HG02798 (cell line): ENCODE results near the gene EIF4B.
A peak's percentile ranks its signal among the peaks of the same experiment; 100 is the strongest.
"Not testable (repeated sequence)": the region's sequence is repeated elsewhere in the genome, so short reads cannot be mapped to it uniquely, and the experiment has no call there.

Source experiments
- ATAC-seq: cut with Tn5 transposase; IDR thresholded peaks from one replicate; pipeline ENCODE4 v1.9.1; 2021; ENCODE audit warnings: mild to moderate bottlenecking; ENCODE audit not compliant: unreplicated experiment, poor library complexity

EIF4B gene, protein sequence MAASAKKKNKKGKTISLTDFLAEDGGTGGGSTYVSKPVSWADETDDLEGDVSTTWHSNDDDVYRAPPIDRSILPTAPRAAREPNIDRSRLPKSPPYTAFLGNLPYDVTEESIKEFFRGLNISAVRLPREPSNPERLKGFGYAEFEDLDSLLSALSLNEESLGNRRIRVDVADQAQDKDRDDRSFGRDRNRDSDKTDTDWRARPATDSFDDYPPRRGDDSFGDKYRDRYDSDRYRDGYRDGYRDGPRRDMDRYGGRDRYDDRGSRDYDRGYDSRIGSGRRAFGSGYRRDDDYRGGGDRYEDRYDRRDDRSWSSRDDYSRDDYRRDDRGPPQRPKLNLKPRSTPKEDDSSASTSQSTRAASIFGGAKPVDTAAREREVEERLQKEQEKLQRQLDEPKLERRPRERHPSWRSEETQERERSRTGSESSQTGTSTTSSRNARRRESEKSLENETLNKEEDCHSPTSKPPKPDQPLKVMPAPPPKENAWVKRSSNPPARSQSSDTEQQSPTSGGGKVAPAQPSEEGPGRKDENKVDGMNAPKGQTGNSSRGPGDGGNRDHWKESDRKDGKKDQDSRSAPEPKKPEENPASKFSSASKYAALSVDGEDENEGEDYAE

DNA sequence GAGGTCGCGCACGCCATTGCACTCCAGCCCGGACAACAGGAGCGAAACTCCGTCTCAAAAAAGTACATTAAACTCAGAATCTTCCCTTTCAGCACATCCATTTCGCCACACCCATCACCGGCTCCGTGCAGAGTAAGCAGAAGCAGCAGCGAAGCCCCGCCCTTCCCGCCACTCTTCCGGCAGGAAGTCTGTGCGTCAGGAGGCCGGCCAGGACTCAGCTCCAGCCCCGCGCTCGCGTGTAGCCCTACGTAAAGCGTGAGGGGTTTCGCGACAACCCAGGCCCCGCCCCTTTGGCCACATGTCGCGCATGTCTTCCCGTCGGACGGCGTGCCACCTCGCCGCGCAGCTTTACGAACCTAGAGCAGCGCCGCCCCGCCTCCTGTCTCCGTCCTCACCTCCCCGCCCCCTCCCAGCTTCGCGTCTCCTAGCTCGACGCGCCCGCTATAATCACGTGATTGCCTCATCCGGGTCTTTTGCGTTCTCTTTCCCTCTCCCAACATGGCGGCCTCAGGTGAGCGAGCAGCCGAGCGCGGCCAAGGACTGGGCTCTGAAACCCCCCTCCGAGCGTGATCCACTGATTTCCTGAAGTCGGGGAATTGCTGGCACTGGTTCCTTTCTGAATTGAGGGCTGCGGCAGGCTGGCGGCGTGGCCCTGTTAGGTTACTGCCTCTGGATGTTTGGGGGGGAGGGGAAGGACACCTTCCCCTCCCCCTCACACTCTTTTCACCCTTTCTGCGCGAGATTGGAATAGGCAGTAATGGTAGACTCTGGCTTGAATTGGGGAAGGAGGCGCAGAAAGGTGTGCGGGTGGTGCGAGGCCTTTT is at the start of gene EIF4B:
TSS of gene EIF4B (plus strand) at position 471 of the 824 bp plus-strand sequence. CDS start at position 499, 28 bp downstream.
- ATAC-seq, result peak; percentile 94

DNA sequence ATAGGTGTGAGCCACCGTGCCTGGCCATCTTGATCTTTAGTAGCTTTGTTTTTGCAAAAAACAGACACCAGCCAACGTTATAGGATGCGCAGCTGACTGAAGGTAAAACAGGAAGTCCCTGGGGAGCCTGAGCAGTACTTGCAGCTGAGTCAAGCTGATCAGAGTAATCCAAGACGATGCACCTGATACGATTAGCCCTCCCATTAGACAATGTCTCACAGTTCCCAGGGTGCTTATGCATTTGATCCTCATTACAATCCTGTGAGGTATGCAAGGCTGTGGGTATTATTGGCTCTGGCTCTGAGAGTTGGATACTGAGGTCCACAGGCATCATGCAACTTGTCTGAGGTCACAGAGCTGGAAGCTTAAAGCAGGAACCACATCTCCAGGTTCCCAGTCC is 49.3 kb upstream of the EIF4B start:
- ATAC-seq, result no peak

DNA sequence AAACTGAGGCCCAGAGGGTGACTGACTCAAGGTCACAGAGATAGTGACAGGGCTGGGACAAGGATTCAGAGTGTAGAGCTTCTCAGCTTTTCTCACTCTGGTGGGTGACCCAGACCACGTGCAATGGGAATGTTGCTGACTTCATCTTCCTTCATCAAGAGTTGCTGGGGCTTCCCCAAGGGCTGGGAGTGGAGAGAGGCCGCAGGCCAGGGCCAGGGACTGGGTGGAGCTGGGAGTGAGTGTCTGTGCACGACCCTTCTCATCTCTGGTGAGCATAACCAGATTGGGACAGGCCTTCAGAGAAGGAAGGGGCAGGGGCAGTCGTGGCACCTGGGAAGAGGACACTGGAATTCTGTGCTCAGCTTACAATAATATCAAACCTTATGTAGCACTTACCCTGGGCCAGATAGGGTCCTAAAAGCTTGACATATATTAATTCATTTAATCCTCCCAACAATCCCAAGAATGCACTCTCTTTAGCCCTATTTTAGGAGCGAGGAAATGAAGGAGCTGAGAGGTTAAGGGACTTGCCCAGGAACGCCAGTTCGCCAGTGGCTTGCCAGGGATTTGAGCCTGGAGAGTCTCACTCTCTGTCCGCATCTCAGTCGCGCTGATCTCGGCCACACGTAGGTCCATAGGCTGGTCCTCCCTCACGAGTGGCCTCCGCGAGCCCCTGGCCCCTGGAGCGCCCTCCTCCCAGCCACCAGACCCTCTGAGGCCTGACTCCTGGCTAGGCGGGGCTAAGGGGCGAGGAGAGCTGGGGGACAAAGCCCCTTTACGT is 41.5 kb upstream of the EIF4B start:
- ATAC-seq, result no peak

DNA sequence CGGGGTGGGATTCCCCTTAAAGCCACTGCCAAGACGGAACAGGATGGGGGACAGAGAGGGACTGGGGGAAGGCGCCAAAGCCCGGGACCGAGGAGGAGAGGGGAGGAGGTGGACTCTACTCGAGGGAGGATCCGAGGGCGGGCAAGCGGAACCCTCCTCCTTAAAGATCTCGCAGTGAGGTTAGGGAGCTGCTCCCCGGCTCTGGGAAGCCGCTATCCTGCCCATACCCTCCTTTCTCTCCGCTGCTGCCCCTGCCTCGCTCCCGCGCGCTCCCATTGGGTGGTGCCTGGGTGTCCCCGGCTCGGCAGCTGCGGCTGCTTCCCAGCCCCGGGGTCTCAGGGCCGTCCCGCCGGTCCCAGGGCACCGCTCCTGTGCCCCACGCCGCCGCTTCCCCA is 40.9 kb upstream of the EIF4B start:
- no peak for ATAC-seq

DNA sequence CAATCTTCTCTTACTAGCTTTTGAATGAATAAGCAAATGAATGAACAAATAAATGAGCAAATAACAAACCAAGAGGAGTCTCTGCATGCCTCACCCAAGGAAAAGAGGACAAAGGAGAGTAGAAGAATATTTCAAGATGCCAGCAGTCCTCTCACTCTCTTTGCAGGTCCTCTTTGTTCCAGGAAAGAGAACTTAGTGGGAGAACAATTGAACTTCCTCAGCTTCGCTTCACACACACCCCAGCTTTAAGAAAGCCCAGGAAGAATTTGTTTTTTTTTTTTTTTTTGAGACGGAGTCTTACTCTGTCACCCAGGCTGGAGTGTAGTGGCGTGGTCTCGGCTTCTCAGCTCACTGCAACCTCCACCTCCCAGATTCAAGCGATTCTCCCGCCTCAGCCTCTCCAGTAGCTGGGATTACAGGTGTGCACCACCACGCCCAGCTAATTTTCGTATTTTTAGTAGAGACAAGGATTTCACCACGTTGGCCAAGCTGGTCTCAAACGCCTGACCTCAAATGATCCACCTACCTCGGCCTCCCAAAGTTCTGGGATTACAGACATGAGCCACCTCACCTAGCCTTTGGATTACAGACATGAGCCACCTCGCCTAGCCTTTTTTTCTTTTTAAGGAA is 37.0 kb upstream of the EIF4B start:
- ATAC-seq, result no peak

DNA sequence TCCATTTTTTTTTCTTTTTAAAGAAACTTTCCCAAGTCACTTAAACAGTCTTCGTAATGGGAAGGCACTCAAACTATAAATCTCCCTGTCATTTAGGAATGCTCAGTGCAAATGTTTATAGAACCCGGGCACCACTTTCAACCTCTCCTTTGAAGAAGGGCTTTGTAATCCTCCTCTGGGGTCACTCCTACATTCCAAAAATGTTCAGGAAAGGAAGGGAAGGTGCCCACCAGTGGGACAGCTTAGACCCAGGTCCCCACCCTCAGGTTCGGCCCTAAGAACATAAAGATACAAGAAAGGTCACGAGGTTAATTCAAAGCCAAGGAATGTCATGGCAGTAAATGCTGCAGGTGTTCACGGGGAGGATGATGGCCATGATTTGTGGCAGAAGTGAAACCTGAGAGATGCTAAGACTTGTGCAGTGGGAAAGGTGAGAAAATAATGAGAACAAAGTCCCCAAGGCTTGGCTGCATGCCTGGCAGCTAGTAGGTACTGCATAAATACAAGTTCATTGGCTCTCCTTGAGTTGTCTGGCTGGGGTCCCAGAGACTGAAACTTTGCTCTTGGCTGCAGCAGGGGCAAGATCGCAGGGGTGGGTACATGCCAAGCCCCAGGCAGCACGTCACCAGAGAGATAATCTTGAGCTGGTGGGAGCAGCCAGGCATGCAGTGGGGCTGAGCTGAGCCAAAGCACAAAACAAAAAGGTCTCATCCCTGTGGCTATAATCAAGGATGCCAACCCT is 36.3 kb upstream of the EIF4B start:
- ATAC-seq, result no peak

DNA sequence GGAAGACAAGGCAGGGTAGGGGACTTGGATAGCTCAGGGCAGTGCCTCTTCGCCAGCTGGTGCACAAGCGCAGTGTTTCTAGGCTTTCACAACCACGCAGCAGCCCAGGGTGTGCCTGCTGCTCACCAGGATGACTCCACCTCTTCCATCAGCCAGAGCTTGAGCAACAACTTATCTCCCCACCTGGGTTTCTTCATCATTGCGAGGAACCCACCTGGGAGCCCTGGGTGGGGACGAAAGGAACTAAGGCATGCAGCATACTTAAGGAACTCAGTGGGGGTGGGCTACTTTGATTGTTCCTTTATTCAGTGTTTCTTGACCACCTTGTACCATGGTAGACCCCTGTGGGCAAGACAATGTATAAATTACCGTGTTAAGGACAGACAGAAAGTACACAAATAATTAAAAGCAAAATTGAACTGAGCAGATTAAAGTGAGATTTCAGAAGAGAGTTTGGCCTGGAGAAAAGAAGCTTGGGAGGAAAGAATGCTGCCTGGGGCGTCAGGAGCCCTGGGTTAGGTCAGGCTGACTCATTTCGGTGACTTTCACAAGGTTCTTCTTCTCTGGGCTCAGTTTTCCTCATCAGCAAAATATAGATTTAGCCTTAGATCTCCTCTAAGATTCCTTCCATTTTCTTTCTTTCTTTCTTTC is 34.5 kb upstream of the EIF4B start:
- no peak for ATAC-seq

DNA sequence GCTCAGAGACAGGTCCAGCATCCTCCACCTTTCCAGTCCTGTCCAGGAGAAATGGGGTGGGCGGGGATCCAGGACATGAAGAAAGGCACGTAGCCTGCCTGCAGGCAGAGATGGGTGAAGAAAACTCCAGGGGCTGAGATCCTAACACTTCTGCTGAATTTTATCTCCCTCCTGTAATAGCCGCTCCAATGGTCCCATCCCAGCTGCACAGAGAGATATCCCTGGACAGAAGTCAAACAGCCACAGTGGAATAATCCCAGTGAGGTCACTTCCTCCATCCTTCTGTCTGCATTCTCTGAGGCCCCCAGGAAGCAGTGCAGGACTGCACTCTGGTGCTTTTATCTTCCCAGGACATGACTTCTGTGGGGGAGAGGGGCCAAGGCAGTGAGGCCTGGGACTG is 31.1 kb upstream of the EIF4B start:
- ATAC-seq, result no peak

DNA sequence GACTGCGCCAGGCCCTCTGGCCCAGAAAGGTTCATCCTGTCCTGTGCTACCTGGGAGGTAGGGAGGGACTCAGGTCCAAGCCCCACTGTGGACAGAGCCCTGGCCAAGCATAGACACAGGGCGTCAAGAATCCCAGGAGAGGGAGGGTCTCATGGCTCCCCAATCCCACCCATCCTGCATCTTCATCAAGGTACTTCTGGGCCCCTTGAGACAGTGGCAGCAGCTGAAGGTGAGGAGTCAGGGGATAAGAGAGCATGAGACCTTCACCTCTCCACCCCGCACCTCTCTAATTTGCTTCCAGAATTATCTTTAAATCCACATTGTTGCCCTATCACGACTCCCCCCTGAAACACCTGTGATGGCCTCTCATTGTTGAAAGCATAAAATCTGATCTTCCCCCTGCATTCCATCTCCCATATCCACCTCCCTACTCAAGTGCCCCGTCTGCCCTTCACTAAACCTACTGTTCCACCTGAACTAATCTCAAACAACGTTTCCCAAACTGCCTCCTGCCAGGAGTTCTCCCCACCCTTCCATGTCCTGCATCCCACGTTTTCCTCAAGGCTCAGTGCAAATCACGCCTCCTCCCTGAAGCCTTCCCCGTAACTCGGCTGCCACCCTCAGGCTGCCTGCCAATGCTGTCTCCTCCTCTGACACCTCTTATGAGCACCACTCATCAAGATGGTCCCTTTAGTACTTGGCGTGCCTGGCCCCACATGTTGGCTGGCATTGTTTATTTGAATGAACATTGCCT is 30.3 kb upstream of the EIF4B start:
- ATAC-seq, result no peak

DNA sequence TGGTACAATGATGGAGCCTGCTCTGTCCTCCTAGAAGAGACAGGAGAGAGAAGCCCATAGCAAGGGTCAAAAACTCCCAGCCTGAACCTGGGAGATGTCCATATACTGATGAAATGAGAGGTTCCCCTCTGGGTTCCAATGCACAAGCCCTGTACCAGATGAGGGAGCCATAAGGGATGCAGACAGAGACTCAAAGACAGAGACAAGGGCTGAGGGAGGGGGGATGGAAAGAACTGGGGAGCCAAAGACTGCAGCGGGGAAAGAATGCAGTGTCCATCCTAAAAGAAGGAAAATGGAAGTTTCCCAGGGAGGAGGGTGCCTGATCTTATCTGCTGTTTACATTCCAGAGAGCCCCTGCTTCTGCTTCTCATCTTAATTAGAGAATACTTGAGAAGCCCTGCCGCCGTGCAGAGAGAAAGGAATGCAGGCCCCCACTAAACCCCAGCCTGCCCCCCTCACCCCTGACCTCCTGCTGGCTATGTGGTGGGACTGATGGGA is 29.6 kb upstream of the EIF4B start:
- ATAC-seq, result no peak

DNA sequence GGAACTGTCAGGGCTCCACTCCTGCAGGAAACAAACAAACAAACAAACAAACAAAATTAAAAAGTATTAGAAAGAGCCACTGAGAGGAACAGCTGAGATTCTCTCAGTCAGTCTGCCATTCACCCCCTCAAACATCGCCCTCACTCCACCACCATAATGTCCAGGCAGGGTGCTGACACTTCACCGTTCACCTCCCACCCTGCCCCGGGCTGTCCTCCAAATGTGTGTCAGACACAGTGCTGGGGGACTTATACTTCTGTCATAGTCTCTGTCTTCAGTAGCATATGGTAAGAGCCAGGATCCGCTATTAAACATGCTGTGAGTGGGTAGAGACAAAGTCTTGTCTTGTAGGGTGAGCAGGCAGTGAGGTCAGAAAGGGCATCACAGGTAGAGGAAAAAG is 29.1 kb upstream of the EIF4B start:
- ATAC-seq, result no peak

DNA sequence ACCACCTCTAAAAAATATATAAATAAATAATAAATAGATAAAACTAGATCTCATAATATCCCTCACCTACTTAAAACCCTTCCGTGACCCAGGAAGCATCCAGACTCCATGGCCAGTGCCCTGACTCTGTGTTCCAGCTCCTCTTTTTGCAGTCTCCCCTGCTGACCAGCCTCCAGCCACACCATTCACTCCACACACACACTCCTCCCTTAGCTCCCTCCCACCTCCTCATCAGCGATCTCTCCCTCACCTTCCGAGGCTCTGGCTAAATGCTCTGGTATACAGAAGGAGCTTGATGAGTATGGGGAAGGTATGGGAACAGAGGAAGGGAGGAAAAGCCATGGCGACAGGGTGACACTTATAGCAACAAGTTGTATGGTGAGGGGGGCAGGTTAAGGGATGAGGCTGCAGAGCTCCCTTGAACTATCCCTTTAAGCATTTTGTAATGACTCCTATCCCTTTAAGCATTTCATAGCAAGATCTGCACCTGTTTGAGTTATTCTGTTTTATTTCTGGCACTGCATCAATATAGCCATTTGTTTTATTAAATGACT is 26.1 kb upstream of the EIF4B start:
- no peak for ATAC-seq

DNA sequence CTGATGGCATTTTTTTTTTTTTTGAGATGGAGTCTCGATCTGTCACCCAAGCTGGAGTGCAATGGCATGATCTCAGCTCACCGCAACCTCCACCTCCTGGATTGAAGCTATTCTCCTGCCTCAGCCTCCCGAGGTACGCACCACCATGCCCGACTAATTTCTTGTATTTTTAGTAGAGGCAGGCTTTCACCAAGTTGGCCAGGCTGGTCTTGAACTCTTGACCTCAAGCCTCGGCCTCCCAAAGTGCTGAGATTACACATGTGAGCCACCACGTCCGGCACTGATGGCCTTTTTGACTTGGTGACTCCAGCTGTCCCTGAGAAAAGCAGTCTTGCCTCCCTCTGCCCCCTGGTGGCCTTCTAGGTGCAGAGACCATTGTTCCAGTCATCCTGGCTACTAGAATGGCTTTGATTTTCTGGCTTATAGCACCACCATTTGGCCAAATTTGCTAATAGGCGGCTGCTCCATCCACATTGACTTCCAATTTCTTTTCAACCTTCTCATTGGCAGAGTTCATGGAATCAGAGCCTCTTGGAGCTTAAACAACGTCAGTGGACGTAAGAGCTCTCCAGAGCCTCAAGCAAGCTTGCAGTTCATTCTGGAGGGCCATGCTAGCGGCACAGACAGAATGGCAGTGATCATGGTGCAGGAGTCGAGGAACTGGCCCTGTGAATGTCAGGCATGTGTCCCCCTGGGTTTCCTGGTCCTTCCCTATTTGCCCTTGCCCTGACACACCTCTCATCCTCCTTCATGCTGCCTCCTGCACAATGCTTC is 25.4 kb upstream of the EIF4B start:
- peak; percentile 84 for ATAC-seq

DNA sequence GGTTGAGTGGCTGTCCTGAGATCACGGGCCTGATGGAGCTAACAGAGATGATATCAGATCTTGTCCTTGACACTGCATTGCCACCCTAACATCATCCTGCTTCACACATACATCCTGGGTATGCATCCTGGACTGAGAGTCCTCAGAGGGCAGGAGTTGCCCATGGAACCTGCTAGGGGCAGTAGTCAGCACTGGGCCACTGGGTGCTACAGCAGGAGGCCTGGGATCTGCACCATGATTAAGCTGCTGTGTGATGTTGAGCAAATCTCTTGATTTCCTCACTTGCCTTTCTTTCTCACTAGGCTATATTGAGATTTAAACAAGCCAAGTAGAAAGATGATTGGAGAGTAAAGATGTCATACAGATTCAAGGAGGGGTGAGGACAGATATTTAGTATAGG is 22.1 kb upstream of the EIF4B start:
- ATAC-seq, result no peak

DNA sequence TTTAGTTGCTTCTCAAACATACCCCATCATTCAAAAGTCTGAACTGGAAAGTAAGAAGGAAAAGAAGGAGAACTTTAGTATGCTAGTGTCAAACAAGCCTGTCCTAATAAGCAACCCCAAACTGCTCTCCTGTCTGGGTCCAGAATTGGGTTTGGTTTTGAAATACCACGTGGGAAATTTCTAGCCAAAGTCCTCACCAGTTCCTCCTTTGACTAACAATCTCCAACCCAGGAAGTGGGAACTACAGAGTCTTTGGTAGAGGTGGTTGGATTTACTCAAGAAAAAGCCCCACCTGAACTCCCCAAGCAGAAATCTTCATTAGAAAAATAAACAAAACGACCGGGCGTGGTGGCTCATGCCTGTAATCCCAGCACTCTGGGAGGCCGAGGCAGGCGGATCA is 17.4 kb upstream of the EIF4B start:
- no peak for ATAC-seq

DNA sequence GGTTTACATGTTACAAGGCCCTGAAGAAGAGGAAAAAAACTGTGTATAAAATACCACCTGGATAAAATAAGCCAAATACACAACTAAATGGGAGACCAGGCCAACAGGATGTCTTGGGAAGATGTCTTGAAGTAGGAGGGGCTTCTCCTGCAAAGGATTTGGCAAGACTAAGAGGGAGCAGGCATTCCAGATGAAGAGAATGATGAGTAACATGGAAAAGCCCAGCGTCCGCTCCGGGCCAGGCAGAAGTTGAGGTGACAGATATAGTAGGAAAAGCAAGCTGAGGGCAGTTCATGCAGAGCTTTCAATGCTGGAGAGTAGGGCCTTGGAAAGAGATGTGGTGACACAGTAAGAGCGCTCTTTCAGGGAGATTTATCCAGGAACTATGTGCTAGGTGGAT is 16.1 kb upstream of the EIF4B start:
- ATAC-seq, result no peak

DNA sequence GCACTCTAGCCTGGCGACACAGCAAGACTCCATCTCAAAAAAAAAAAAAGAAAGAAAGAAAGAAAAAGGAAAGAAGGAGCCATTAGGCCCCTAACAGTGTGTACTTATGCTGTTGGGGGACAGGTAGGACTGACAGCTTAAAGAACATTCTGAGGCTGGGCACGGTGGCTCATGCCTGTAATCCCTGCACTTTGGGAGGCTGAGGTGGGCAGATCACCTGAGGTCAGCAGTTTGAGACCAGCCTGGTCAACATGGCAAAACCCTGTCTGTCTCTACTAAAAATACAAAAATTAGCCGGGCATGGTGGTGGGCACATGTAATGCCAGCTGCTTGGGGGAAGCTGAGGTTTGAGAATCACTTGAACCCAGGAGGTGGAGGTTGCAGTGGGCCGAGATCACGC is 14.0 kb upstream of the EIF4B start:
- ATAC-seq, result not testable (repeated sequence)
